ENCODE measurements around the gene SLC30A10. TPM values are rescaled to one million over a fixed set of nuclear protein-coding genes. Genes with fewer than 3 reads are reported as not detected.

SLC30A10 gene
- total and polyA plus RNA-seq, 2 of the 13 experiments (the other 11 are each of a cell fraction or from before 2014, with no cell fraction given) = 20.9 to 30.2 TPM

DNA sequence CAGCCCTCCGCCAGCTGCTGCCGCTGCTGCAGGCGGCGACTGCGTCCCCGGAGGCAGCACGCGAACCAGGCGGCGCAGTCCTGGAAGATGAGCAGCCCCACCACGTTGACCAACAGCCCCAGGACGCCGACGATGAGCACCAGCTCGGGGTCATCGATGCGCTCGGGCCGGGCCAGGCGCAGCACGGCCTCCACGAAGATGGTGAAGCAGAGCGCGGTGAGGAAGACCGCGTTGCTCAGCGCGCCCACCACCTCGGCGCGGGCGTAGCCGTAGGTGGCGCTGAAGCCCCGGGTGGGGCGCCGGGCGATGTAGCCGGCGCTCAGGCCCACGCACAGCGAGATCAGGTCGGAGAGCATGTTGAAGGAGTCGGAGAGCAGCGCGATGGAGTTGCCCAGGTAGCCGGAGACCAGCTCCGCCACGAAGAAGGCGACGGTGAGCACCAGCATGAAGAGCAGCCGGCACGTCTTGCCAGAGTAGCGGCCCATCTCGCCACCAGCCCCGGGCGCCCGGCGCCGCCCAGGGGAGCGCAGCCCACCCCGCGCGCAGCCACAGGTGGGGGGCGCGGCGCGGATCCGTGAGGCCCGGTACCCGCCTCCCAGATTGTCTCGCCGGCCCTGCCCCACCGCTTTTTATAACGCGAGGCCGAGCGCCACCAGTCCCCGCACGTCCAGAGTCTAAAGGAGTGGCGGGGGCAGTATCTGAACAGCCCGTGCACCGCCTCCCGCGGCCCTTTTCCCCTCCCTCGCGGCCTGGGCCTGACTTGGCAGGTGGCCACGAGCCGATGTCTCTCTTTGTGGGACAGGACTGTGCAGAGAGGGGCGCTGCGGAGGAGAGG is at the start of gene SLC30A10 (continued):
- TF ChIP-seq ZNF350 (CRISPR knock-in tag; IDR thresholded peaks at IDR 0.05; ENCODE audit: borderline replicate concordance, low read depth) (peak; percentile 8), HDAC2 (CRISPR knock-in tag; IDR thresholded peaks at IDR 0.05) (no peak; the same call in none of the 2 replicates), HDAC1 (CRISPR knock-in tag; IDR thresholded peaks at IDR 0.05) (peak; percentile 80), HNRNPLL (IDR thresholded peaks at IDR 0.05; ENCODE audit: low read depth, low read length, poor library complexity, severe bottlenecking) (peak; percentile 78), MEIS1 (CRISPR knock-in tag; IDR thresholded peaks at IDR 0.05; ENCODE audit: borderline replicate concordance) (peak; percentile 2; the same call in 1 of the 2 replicates), RNF2 (conservative IDR thresholded peaks at IDR 0.05; ENCODE audit: low read depth) (no peak), ZNF775 (CRISPR knock-in tag; IDR thresholded peaks at IDR 0.05; ENCODE audit: borderline replicate concordance) (peak; percentile 26; the same call in 1 of the 2 replicates), IKZF4 (CRISPR knock-in tag; IDR thresholded peaks at IDR 0.05; ENCODE audit: borderline replicate concordance, low read depth, not compliant biosample characterization) (no peak), NFE2L1 (CRISPR knock-in tag; IDR thresholded peaks at IDR 0.05; ENCODE audit: borderline replicate concordance) (0 out of 2 replicates have a peak, but pooled peaks have one; percentile 19), RARA (CRISPR knock-in tag; IDR thresholded peaks at IDR 0.05) (0 out of 2 replicates have a peak, but pooled peaks have one; percentile 33), PRPF4 (IDR thresholded peaks at IDR 0.05; ENCODE audit: low read depth, low read length, poor library complexity, severe bottlenecking) (no peak), ZNF766 (CRISPR knock-in tag; IDR thresholded peaks at IDR 0.05; ENCODE audit: borderline replicate concordance) (no peak), ZNF619 (CRISPR knock-in tag; IDR thresholded peaks at IDR 0.05) (no peak; the same call in 1 of the 2 replicates), NONO (IDR thresholded peaks at IDR 0.05) (no peak), NONO (CRISPR knock-in tag; conservative IDR thresholded peaks at IDR 0.05) (peak; percentile 90), ZNF17 (CRISPR knock-in tag; IDR thresholded peaks at IDR 0.05) (no peak), AHR (CRISPR knock-in tag; IDR thresholded peaks at IDR 0.05) (peak; percentile 34; the same call in 1 of the 2 replicates), NR1H2 (CRISPR knock-in tag; IDR thresholded peaks at IDR 0.05; ENCODE audit: borderline replicate concordance, low read depth) (peak; percentile 40; the same call in 1 of the 2 replicates), GZF1 (CRISPR knock-in tag; IDR thresholded peaks at IDR 0.05) (0 out of 2 replicates have a peak, but pooled peaks have one; percentile 60), ZNF782 (CRISPR knock-in tag; IDR thresholded peaks at IDR 0.05; ENCODE audit: borderline replicate concordance) (peak; percentile 60; the same call in 1 of the 2 replicates), CAMTA2 (CRISPR knock-in tag; IDR thresholded peaks at IDR 0.05; ENCODE audit: borderline replicate concordance) (no peak), CCDC6 (CRISPR knock-in tag; IDR thresholded peaks at IDR 0.05) (peak; percentile 88), ZNF672 (CRISPR knock-in tag; IDR thresholded peaks at IDR 0.05) (0 out of 2 replicates have a peak, but pooled peaks have one; percentile 61), SP5 (CRISPR knock-in tag; IDR thresholded peaks at IDR 0.05; ENCODE audit: borderline replicate concordance, low read depth) (peak; percentile 88), TOPORS (CRISPR knock-in tag; IDR thresholded peaks at IDR 0.05) (peak; percentile 84), ZNF292 (CRISPR knock-in tag; IDR thresholded peaks at IDR 0.05; ENCODE audit: borderline replicate concordance, low read depth) (no peak), ZNF816 (CRISPR knock-in tag; IDR thresholded peaks at IDR 0.05; ENCODE audit: borderline replicate concordance) (0 out of 2 replicates have a peak, but pooled peaks have one; percentile 19)
- TF ChIP-seq, protein P1, sequence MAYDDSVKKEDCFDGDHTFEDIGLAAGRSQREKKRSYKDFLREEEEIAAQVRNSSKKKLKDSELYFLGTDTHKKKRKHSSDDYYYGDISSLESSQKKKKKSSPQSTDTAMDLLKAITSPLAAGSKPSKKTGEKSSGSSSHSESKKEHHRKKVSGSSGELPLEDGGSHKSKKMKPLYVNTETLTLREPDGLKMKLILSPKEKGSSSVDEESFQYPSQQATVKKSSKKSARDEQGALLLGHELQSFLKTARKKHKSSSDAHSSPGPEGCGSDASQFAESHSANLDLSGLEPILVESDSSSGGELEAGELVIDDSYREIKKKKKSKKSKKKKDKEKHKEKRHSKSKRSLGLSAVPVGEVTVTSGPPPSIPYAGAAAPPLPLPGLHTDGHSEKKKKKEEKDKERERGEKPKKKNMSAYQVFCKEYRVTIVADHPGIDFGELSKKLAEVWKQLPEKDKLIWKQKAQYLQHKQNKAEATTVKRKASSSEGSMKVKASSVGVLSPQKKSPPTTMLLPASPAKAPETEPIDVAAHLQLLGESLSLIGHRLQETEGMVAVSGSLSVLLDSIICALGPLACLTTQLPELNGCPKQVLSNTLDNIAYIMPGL (CRISPR knock-in tag; IDR thresholded peaks at IDR 0.05; ENCODE audit: borderline replicate concordance in 1 of 2, low read depth in 1 of 2) = peak; percentile 81 to 91
